ENCODE measurements around the gene WNT7A. TPM values are rescaled to one million over a fixed set of nuclear protein-coding genes. Genes with fewer than 3 reads are reported as not detected.

The WNT7A gene
- total RNA-seq, 1 experiment from 2014 or later = not detected

DNA sequence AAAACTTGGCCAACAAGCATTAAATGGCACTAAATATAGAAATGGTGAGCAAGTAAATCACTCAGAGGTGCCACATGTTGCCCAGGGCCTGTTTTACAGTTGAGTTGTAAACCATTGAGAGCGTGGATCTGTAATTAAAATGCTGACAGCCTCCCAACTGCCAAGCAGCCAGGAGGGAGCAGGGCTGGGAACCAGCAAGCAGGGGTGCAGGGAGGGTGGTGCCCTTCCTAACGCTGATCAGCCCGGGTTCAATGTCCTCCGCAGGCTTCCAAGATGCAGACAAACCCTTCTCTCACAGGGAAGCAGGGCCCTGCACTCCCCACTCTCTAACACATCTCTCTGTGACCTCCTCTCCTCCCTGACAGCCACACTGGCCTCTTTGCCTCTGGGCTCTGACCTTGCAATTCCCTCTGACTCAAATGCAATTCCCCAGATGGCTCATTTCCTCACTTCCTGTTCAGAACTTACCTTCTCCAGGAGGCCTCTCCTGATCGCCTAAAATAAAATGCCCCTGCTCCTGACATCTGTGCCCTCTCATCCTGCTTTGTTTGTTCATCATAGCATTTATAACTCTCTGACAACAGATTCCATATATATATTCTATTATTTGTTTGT is 40.0 kb downstream of the WNT7A start:
- H3K27me3 Mint-ChIP-seq (ENCODE audit: low read depth) = peaks cover 8% of the 10 kb centered on the region
- H3K9ac ChIP-seq (ENCODE audit: extremely low read depth, insufficient read length, low read length) = no peak overlapping the region
- no peaks in the 10 kb centered on the region for H3K4me1 ChIP-seq (ENCODE audit: insufficient read depth, low read length)
- H2BK12ac ChIP-seq (ENCODE audit: insufficient read length, low read depth, low read length) = no peak overlapping the region
- no peaks in the 10 kb centered on the region for H3K23me2 ChIP-seq (ENCODE audit: insufficient read length, low read depth, low read length, poor library complexity, severe bottlenecking)
- no peak overlapping the region for H3K56ac ChIP-seq (ENCODE audit: insufficient read length, low read depth, low read length)
- H3K9me3 ChIP-seq (ENCODE audit: control insufficient read depth, low read depth, low read length) = no peaks in the 10 kb centered on the region
- H2BK20ac ChIP-seq (ENCODE audit: low read depth, low read length, poor library complexity, severe bottlenecking) = no peak overlapping the region
- no peak overlapping the region for H4K5ac ChIP-seq (ENCODE audit: insufficient read length, low read depth, low read length)
- H2AK5ac ChIP-seq (ENCODE audit: insufficient read length, low read length) = no peak overlapping the region
- H2BK15ac ChIP-seq (ENCODE audit: low read depth, low read length) = no peak overlapping the region
- H3K4me1 Mint-ChIP-seq = peaks cover 5 to 6% of the 10 kb centered on the region in 2 experiments
- H4K20me1 ChIP-seq (ENCODE audit: control insufficient read depth, insufficient read depth, insufficient read length) = no peaks in the 10 kb centered on the region
- H3T11ph ChIP-seq (ENCODE audit: low read length) = no peak overlapping the region
- no peak for DNase-seq
- no peaks in the 10 kb centered on the region for H3K79me2 ChIP-seq (ENCODE audit: insufficient read depth, low read length)
- H3K27ac ChIP-seq (ENCODE audit: insufficient read length, low read depth, low read length) = no peak overlapping the region
- H3K4ac ChIP-seq (ENCODE audit: low read depth, low read length) = no peak overlapping the region
- no peak overlapping the region for H4K91ac ChIP-seq (ENCODE audit: insufficient read length, low read depth, low read length)
- no peak overlapping the region for H3K18ac ChIP-seq (ENCODE audit: insufficient read length, low read depth, low read length)
- no peak overlapping the region for H2AFZ ChIP-seq (ENCODE audit: low read length)
- WGBS (ENCODE audit: extremely low coverage, insufficient read length, low lambda C conversion rate) = no CpG with 5 or more reads among the region's 5 CpGs
- H3K23ac ChIP-seq (ENCODE audit: insufficient read length, low read depth, low read length) = no peak overlapping the region
- no peaks in the 10 kb centered on the region for H3K9me3 Mint-ChIP-seq
- no peak overlapping the region for H3K14ac ChIP-seq (ENCODE audit: insufficient read depth, low read length)
- no peaks in the 10 kb centered on the region for H3K79me1 ChIP-seq (ENCODE audit: insufficient read depth, low read depth, low read length, poor library complexity, severe bottlenecking)
- no peak overlapping the region for H2BK120ac ChIP-seq (ENCODE audit: low read depth, low read length, poor library complexity, severe bottlenecking)
- no peak overlapping the region for H2BK5ac ChIP-seq (ENCODE audit: insufficient read length, low read length)
- H4K8ac ChIP-seq (replicated peaks; ENCODE audit: insufficient read length, low read depth, low read length) = no peak overlapping the region
- no peak overlapping the region for H3K4me2 ChIP-seq (ENCODE audit: insufficient read depth, insufficient read length, low read length)
- H3K27ac Mint-ChIP-seq = no peak overlapping the region
- H3K36me3 Mint-ChIP-seq (ENCODE audit: insufficient read depth in 1 of 3, low read depth in 3 of 3) = no peaks in the 10 kb centered on the region
- TF ChIP-seq, protein P1, sequence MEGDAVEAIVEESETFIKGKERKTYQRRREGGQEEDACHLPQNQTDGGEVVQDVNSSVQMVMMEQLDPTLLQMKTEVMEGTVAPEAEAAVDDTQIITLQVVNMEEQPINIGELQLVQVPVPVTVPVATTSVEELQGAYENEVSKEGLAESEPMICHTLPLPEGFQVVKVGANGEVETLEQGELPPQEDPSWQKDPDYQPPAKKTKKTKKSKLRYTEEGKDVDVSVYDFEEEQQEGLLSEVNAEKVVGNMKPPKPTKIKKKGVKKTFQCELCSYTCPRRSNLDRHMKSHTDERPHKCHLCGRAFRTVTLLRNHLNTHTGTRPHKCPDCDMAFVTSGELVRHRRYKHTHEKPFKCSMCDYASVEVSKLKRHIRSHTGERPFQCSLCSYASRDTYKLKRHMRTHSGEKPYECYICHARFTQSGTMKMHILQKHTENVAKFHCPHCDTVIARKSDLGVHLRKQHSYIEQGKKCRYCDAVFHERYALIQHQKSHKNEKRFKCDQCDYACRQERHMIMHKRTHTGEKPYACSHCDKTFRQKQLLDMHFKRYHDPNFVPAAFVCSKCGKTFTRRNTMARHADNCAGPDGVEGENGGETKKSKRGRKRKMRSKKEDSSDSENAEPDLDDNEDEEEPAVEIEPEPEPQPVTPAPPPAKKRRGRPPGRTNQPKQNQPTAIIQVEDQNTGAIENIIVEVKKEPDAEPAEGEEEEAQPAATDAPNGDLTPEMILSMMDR (conservative IDR thresholded peaks at IDR 0.05) = no peak
- H3K27me3 ChIP-seq (ENCODE audit: insufficient read depth, low read length) = no peaks in the 10 kb centered on the region
- no peak overlapping the region for H3K4me3 Mint-ChIP-seq

Data from H9 (cell line).